GM04503 (cell line): ENCODE results near the gene CNOT6.
"Not testable (repeated sequence)": the region's sequence is repeated elsewhere in the genome, so short reads cannot be mapped to it uniquely, and the experiment has no call there.

Experiments used
- DNase-seq: peaks from one replicate; pipeline ENCODE4 v3.0.0-alpha.2; 2012; ENCODE audit warnings: low read depth

Gene CNOT6

DNA sequence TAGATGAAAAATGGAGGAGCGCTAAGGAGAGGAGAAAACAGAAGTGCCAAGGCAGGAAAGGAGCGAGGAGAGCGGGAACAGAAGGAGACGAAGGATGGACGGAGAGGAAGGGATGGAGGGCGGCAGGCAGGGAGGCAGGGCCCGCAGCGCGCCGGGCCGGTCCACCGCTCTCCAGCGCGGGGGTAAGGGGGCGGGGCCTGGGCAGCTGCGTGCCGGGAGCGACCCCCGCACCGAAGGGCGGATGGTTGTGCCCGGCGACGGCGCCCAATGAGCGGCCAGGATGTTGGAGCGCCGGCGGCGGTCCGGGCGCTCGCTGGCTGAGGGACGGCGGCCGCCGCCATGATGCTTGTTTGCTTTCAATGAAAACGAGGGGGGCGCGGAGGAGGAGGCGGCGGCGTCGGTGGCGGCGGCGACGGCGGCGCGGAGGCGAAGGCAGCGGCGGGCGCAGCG is at the start of gene CNOT6:
CNOT6 (plus strand) TSS at position 320 of the 450 bp plus-strand sequence. CDS start 34,898 bp downstream, outside the sequence.
- peak; percentile 58 for DNase-seq

DNA sequence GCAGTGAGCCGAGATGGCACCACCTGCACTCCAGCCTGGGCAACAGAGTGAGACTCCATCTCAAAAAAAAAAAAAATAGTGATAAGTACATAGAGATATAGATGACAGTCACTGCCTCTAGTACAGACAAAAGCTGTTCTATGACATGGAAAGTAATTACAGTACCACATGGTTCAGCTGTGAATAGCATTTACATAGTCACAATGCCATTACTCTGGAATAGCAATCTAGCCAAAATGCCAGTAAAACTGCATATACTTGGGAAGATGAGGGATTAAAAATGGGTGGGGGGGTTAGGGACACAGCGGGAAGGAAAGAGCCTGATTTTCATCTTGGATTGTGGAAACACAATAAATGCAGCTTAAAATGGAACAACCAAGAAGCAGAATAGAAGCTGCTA is 39.4 kb upstream of the CNOT6 start:
- DNase-seq, result no peak

DNA sequence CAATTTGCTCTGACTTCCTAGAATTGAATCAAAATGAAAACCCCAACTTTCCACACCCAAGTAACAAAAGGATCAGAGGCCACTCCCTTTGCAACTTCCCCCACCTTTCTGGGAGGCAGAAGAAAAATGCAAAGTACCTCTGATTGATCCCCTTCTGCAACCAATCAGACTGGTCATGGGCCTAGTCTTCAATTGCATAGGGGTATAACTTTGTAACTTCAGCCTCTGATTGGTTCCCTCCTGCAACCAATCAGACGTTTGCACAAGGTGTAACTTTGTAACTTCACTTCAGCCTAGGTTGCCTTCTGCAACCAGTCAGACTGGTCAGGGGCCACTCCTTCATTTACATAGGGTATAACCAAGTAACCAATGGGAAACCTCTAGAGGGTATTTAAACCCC is 38.3 kb upstream of the CNOT6 start:
- DNase-seq, result no peak

DNA sequence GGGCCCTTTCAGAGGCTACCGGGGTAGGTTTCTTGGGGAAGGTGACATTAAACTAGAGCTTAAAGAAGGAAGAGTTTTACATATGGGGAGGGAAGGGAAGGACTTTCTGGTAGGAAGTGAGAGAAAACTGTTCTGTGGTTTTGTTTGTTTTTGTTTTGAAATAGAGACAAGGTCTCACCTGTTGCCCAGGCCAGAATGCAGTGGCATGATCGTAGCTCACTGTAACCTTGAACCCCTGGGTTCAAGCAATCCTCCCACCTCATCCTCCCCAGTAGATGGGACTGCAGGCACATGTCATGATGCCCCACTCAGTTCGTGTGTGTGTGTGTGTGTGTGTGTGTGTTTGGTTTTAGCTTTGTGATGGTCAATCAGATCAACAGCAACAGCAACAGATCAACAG is 37.4 kb upstream of the CNOT6 start:
- DNase-seq, result no peak

DNA sequence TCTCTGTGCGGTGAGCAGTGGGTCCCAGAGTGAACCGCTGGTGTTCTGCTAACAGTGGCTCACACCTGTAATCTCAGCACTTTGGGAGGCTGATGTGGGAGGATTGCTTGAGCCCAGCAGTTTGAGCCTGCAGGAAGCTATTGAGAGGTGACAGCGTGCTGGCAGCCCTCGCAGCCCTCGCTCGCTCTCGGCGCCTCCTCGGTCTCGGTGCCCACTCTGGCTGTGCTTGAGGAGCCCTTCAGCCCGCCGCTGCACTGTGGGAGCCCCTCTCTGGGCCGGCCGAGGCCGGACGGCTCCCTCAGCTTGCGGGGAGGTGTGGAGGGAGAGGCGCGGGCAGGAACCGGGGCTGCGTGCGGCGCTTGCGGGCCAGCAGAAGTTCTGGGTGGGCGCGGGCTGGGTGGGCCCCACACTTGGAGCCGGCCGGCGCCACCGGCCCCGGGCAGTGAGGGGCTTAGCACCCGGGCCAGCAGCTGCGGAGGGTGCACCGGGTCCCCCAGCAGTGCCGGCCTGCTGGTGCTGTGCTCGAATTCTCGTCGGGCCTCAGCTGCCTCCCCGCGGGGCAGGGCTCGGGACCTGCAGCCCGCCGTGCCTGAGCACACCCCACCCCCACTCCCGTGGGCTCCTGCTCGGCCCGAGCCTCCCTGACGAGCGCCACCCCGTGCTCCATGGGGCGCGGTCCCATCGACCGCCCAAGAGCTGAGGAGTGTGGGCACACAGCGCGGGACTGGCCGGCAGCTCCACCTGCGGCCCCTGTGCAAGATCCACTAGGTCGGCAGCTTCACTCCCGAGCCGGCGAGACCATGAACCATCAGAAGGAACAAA is 35.1 kb upstream of the CNOT6 start:
- not testable (repeated sequence) for DNase-seq

DNA sequence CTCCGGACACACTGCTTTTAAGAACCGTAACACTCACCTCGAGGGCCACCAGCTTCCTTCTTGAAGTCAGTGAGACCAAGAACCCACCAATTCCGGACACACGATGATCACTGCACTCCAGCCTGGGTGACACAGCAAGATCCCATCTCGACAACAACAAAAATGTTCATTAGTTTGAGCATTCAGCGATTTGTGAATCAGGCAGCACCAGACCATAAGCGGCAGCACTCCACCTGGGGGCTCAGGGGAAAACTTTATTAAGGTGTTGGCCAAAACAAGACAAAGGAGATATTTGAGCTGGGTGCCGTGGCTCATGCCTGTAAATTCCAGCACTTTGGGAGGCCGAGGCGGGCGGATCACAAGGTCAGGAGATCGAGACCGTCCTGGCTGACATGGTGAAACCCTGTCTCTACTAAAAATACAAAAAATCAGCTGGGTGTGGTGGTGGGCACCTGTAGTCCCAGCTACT is 34.5 kb upstream of the CNOT6 start:
- not testable (repeated sequence) for DNase-seq

DNA sequence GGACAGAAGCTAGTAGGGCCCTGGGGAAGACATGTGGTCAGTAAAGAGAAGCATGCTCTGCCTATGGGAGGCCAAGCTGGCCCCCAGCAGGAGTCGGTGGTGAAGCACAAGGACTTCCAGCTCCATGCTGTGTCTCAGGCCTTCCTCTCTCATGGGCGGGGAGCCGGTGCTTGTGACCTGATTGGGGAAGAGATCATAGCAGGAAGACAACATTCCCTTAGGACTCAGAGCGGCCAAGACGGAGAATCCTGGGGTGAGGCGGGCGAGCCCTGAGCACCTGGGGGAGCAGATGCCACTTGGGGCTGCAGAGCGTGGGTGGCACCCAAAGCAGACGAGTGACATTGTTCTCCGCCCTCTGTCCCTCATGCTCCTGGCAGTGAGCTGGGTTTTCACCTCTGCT is 33.3 kb upstream of the CNOT6 start:
- DNase-seq, result no peak

DNA sequence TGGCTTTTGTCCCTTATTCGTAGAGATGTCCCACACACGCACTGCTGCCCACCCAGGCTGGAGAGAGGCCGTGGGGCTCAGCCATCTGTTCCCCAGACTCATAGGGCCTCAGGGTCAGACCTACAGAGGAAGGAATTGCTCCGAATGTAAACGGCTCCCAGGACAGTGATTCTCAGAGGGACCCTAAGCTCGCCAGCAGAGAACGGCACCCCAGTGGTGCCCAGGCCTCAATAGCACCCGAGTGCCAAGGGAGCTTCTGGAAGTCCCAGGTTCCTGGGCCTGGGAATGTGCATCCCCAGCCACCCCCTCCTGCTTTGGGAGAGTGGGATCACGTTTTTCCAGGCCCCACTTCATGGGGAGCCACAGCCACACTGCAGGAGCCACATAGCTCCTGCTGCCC is 32.9 kb upstream of the CNOT6 start:
- no peak for DNase-seq

DNA sequence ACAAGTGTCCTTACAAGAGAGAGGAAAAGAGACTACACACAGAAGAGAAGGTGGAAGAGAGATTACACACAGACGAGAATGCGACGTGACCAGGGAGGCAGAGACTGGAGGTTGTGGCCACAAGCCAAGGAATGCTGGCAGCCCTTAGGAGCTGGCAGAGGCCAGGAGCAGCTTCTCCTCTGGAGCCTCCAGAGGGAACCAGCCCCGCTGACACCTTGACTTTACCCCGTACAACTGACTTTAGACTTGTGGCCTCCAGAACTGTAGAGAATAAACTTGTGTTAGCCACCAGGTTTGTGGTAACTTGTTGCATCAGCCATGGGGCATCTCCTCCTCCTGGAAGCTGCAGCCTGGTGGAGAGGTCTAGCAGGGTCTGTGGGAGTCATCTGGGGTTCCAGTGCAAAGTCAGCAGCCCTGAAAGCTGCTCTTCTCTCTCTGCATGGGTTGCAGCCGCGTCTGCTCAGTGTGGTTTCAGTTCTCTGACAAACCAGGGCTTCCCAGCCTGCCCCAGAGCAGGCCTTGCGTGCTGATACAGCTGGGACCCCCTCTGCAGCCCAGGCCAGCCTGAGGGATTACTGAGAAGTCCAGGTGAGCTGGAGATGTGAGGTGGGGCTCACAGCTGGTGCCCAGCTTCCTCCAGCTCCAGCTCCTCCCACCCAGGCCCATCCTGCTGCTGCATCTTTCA is 30.8 kb upstream of the CNOT6 start:
- DNase-seq, result no peak

DNA sequence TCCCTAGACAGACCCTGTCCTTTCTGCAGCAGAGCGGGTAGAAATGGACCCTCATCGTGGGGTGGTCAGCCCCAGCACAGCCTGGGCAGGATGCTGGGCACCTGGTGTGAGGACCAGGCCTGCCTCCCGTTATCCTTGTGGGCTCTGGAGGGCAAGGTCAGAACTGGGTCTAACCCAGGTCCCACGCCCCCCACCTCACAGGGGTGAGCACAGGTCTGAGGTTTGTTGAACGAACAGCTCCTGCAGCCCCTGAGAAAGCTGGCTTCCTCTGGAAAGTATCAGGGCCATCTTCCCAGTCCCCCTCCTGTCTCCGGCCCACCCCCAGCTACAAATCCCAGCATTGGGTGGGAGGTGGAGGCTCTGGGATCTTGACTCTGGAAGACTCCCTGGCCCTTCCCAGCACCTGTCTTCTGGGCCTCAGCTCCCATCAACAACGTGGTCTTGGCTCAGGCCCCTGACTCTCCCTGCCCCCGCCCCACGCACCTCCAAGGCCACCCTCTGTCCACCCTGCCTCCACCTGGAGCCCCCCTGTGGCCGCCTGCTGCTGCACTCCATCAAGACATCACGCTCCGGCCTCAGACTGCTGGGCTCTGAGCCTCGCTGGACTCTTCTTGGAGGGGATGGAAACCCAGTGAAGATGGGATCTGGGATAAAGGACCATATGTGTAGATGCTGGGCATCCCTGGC is 30.1 kb upstream of the CNOT6 start:
- no peak for DNase-seq

DNA sequence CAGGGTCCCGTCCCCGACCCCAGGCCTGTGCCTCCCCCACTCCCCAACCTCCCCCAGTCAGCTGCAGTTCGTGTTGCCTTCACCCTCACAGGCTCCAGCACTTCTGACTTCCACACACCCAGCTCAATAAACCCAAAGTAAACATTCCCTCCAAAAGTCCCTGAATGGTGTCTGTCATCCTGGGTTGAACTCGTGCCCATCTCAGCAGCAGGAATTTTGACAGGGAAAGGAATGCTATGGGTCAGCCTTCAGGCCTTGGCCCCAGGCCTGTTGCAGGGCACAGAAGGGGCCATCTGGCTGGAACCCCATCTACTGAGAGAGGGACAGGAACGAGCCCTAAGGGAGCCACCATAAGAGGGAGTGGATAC is 29.6 kb upstream of the CNOT6 start:
- DNase-seq, result no peak

DNA sequence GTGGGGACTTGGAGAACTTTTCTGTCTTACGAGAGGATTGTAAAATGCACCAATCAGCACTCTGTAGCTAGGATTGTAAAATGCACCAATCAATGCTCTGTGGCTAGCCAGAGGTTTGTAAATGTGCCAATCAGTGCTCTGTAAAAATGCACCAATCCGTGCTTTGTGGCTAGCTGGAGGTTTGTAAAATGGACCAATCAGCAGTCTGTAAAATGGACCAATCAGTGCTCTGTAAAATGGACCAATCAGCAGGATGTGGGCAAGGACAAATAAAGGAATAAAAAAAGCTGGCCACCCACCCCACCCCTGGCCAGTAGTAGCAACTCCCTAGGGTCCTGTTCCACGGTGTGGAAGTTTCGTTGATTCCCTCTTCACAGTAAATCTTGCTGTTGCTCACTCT is 29.1 kb upstream of the CNOT6 start:
- DNase-seq, result not testable (repeated sequence)

DNA sequence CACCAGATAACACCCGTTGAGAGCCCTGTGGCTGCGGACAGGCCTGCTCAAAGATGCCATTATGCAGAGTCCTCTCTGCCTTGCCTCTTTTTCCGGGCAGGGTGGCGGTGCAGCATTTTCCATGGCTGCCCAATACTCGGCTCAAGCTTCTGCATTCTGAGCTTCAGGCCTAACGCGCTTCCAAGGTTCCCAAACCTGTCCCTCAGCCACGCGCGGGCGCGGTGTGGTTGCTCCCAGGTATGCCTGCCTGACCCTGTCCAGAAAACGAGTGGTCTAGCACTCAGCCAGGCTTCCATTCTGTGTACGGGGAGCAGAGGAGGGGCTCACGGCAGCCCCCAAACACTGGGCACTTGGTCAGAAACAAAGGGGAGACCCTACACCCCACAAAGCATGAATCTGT is 27.9 kb upstream of the CNOT6 start:
- DNase-seq, result no peak

DNA sequence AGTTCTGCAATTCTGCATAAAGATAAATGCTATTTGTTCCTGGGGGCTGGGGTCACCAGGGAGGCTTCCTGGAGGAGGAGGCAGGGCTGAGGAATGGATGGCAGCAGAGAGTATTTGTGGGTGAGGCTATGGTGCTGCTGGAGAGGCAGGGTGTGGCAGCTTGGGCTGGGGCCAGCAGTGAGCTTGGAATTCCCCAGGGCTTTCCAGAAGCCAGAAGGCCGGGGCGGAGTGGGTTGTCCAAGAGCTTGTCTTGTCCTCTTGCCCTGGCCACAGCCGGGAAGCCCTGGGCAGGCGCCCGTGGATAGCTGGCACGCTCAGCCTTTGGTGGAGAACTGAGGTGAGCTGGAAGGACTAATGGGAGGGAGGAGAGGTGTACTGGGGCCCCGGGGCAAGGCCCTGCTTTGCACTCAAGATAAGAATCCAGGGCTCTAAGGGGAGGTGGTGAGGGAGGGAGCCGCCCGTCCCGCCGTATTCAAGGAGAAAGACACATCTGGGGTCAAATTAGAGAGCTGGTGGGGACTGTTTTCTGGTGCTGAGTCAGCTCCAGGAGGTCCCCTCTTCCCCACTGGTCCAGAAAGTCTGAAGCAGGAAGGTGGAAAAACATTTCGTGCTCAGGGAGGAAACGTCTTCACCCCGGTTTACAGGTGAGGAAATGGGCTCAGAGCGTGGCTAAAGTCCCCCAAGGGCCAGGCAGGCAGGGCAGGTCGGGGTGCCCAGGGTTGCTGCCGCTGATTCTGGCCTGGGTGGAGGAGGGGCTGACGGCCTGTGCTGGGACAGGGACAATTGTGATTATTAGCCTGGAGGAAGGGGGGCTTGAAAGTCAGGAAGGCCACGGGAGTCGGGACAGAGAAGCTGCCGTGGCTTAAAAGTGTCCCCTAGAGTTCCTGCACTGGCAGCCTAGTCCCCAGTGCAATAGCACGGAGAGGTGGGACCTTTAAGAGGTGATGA is 26.9 kb upstream of the CNOT6 start:
- DNase-seq, result no peak

DNA sequence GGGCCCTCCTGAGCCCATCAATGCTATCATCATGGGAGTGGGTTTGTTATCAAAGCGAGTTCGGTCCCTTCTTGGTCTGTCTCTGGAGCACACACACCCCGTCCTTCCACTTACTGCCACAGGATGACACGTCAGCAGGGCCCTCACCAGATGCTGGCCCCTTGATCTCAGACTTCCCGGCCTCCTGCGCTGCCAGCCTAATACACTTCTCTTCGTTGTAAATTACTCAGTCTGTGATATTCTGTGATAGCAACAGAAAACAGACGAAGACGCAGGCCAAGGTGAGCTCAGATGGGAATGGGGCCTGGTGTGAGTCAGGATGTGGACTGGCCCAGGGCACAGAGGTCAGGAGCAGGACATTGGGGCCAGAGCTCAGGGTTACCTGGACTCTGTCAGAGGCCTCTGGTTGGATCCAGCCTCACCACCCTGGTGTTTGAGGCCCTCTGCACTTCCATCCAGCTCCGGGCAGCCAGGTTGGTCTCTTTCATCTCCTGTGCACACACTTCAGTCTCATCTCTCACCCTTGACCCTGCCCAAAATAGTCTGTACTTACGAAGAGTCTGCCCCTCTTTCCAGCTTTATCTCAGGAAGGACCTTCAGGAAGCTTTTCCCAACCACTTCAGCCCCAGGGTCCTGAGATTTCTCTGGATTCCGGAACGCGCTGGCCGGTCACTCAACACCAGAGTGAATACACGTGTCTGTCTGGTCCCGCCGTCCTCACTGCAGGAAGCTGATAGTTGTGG is 26.0 kb upstream of the CNOT6 start:
- no peak for DNase-seq

DNA sequence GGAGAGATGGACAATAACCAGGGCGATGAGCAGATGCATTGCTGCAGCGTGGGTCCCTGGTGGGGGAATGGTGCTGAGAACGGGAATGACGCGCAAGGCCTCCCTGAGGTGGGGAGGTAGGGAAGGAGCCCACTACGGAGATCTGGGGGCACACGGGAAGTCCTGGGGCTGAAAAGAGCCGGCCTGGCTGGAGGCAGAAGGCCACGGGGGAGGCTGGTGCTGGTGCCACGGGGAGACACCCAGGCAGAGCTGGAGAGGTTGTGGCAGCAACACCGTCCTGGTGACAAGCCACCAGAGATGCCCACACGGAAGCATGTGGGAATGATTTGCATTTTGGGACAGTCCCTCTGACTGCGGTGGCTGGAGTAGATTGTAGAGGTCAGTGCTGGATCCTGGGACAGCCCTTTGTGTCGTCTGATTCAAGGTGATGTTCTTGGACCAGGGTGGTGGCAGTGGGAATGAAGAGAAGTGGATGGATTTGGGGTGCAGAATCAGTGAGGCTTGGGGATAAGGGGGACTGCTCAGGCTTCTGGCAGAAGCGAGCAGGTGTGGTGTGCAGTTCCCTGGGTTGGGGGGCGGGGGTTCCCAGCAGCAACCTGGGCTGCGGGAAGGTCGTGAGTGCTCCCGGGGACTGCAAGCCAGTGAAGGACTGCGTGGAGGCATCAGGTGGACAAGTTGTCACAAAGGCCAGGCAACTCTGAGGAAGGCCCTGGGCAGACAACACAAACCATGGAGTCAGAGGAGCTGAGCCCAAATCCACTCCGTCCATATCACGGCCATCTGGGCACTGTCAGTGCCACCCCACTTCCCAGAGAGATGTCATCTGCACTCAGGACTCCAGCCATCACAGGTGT is 25.2 kb upstream of the CNOT6 start:
- no peak for DNase-seq

DNA sequence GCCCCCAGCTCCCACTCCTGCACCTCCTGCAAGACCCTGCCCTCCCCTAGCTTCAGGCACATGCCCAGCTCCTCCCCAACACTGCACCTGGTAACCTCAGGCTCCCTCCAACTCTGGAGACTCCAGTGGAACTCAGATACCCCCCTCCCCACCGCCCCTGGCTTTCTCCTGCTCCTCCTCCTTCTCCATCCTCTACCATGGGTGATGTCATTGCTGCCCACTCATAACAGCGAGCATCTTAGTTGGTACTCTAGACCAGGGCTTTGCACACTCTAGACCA is 24.7 kb upstream of the CNOT6 start:
- DNase-seq, result no peak

DNA sequence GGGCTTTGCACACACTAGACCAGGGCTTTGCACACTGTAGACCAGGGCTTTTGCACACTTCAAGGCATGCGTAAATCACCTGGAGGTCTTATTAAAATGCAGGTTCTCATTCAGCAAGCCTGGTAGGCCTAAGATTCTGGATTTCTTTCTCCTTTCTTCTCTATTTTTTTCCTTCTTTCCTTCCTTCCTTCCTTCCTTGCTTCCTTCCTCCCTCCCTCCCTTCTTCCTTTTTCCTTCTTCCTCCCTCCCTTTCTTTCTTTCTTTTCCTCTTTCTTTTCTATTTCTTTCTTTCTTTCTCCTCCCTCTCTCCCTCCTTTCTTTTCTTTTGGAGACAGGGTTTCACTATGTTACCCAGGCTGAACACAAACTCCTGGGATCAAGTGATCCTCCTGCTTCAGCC is 24.3 kb upstream of the CNOT6 start:
- no peak for DNase-seq

DNA sequence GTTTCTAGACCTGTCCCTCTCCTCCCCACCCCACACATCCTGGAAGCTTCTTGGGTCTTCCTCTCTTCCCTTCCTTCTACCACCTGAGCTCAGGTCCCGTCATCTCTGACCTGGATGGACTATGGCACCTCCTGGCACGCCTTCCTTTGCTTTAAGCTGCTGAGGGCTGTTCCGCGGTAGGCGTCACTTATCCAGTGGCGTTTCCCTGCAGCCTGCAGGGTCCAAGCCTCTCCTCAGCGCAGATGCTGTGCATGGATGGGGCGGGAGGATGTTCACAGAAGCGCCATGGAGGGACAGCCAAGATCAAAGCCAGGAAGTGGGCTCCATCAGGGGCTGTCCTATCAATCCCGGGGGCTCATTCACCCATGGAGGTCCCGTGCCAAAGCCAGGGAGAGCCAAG is 23.8 kb upstream of the CNOT6 start:
- DNase-seq, result no peak

DNA sequence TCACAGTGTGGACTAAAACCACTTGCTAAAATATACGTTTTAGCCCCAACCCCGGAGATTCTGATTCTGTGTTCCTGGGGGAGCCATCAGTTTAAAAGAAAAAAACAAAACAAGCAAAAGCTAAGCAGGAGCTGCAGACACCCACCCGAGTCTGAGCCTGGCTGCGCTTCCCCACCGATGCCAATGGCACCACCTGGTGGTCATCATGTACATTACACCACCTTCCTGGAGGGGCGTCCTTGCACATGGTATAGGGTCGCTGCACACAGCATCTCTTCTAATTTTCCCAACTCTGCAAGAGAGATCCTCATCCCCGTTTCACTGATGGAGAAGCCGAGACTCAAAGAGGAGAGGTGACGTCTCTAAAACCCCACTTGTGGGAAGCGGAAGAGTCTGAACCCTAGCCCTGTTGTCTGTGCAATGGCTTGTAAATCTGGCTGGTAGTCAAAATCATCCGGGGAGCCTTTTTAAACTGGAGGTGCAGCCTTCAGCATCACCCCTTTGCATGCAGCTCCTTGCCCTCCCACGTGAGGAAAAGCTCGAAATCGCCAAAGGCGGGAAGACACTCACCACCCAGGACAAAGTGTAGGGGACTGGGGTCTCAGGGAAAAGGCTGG is 23.1 kb upstream of the CNOT6 start:
- DNase-seq, result no peak
